GM12892 (cell line): ENCODE data around the gene ZCCHC14.

Source experiments
- POLR2A ChIP-seq: IDR thresholded peaks from 2 replicates; pipeline ENCODE4 v1.6.1; 2011; ENCODE audit warnings: low read depth, low read length, control low read depth
- POLR2AphosphoS5 ChIP-seq: IDR thresholded peaks from 2 replicates; pipeline ENCODE4 v1.6.1; 2011; ENCODE audit warnings: low read depth, low read length, control low read depth
- TAF1 ChIP-seq: IDR thresholded peaks from 2 replicates; pipeline ENCODE4 v1.6.1; 2011; ENCODE audit warnings: low read depth, mild to moderate bottlenecking, control low read depth, low read length, borderline replicate concordance

DNA sequence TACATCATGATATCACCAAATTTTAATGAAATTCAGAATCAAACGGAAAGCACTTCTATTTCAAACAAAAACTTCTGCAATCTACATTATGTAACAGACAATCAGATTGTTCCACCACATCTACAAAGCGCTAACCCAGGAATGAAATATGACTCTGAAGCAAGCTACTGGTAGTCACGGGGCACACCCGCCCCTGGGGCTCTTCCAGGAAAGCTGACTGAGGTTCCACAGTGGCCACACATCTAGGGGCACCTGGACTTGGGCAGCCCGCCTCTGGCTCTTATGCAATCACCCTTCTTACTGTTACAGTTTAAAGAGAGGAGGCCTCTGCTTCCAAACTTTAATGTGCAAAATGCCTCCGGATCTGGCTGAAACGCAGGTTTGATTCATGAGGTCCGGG lies 27.5 kb downstream of the ZCCHC14 start:
- TF ChIP-seq POLR2A (no peak), POLR2AphosphoS5 (no peak), TAF1 (no peak)
